ENCODE measurements around the gene TBX4. TPM values are rescaled to one million over a fixed set of nuclear protein-coding genes. Genes with fewer than 3 reads are reported as not detected.
"Not testable (repeated sequence)": the region's sequence is repeated elsewhere in the genome, so short reads cannot be mapped to it uniquely, and the experiment has no call there.

TBX4 gene
- total RNA-seq, 1 experiment from 2014 or later: not detected

DNA sequence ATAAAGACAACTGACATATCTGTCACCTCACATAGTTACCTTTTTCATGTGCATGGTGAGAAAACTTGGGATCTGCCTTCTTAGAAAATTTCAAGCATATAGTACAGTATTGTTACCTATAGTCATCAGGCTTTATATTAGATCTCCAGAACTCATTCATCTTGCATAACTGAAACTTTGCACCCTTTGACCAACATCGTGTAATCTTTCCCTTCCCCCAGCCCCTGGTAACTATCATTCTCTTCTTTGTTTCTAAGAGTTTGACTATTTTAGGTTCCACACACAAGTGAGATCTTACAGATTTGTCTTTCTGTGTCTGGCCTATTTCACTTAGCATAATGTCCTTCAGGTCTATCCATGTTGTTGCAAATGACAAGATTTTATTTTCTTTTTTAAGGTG lies 22.9 kb upstream of the TBX4 start:
- no peak for DNase-seq (ENCODE audit: low read depth)

DNA sequence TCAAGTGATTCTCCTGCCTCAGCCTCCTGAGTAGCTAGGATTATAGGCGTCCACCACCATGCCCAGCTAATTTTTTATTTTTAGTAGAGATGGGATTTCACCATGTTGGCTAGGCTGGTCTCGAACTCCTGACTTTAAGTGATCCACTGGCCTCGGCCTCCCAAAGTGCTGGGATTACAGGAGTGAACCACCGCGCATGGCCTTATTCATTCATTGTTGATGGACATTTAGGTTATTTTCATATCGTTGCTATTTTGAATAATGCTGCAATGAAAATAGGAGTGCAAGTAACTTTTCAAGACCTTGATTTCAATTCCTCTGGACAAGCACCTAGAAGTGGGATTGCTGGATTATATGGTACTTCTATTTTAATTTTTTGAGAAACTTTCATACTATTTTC lies 22.4 kb upstream of the TBX4 start:
- DNase-seq (ENCODE audit: low read depth): not testable (repeated sequence)

GRCh38 chr17:61431594-61432311 lies 20.5 kb upstream of the TBX4 start:
- peak; percentile 34 for DNase-seq (ENCODE audit: low read depth)

DNA sequence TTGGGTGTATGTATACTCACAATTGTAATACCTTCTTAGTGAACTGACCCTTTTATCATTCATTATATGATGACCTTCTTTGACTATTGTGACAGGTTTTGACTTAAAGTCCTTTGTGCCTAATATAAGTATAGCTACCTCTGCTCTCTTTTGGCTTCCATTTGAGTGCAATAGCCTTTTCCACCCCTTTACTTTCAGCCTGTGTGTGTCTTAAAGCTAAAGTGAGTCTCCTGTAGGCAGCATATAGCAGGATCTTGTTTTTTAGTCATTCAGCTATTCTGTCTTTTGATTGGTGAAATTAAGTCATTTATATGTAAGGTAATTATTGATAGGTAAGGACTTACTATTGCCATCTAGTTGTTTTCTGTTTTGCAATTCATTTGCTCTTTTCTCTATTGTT lies 15.9 kb upstream of the TBX4 start:
- DNase-seq (ENCODE audit: low read depth): no peak

DNA sequence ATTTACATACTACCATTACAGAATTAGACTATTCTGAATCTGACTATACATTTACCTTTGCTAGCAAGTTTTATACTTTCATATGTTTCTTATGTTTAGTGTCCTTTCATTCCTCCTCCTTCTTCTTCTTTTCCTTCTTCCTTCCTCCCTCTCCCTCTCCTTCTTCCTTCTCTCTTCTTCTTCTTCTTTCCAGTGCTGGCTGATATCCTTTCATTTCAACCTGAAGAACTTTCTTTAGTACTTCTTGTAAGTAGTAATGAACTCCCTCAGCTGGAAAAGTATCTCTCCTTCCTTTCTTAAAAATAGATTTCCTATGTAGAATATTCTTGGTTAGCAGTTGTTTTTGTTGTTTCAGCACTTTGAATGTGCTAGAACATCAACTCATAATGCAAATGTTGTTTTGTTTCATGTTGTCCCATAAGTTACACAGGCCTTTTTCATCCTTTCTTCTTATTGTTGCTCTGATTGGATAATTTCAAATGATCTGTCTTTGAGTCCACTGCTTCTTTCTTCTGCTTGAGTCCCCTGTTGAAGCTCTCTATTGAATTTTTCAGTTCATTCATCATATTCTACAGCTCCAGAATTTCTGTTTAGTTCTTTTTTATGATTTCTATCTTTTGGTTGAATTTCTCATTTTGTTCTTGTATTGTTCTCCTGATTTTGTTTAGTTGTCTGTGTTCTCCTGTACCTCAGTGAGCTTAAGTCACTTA lies 15.1 kb upstream of the TBX4 start:
- DNase-seq (ENCODE audit: low read depth): no peak

GRCh38 chr17:61440697-61441096 lies 11.5 kb upstream of the TBX4 start:
- DNase-seq (ENCODE audit: low read depth): no peak

DNA sequence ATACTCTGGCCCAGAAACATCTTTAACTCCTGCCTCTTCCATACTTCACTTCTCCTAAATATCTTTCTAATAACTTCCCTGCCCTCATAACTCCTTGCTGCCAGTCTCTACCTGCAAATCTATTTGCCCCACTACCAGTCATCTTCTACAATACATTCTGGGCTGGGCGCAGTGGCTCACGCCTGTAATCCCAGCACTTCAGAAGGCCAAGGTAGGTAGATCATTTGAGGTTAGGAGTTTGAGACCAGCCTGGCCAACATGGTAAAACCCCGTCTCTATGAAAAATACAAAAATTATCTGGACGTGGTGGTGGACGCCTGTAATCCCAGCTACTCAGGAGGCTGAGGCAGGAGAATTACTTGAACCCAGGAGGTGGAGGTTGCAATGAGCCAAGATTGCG lies 10.7 kb upstream of the TBX4 start:
- not testable (repeated sequence) for DNase-seq (ENCODE audit: low read depth)

GRCh38 chr17:61442136-61442775 lies 10.0 kb upstream of the TBX4 start:
- no peak for DNase-seq (ENCODE audit: low read depth)

DNA sequence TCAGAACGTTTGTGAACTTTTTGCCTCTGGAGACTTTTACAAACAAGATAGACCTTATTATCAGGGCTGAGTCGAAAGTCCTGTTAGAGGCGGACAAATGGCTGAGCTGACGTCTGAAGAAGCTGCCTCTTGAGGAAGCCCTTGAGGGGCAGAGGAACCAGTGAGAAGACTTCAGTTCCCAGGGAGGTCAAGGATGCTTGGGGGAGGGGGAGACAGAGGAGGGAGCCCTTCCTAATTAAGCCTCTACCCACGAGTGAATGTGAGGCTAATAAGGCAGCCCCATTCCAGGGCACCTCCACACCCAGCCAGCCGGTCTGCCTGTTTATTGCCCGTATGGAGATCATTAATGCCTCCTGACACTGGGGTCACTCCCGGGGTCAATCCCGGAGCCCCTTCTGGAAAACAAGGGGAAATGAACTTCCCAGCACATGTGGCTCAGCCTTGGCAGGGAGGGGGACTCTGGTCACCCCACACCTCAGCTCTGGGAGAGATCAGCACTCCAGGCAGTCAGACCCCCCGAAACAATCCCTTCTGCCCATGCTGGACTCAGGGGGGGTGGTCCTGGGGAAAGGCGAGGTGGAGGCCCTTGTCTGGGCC lies 9.2 kb upstream of the TBX4 start:
- no peak for DNase-seq (ENCODE audit: low read depth)

GRCh38 chr17:61443475-61443882 lies 8.7 kb upstream of the TBX4 start:
- DNase-seq (ENCODE audit: low read depth): no peak

- no peak for DNase-seq (ENCODE audit: low read depth)
These were observed 8.1 kb upstream of the TBX4 start for GRCh38 chr17:61444075-61444474.

GRCh38 chr17:61444831-61445230 lies 7.4 kb upstream of the TBX4 start:
- no peak for DNase-seq (ENCODE audit: low read depth)

- DNase-seq (ENCODE audit: low read depth): no peak
These were observed 4.9 kb upstream of the TBX4 start for GRCh38 chr17:61447358-61447757.

DNA sequence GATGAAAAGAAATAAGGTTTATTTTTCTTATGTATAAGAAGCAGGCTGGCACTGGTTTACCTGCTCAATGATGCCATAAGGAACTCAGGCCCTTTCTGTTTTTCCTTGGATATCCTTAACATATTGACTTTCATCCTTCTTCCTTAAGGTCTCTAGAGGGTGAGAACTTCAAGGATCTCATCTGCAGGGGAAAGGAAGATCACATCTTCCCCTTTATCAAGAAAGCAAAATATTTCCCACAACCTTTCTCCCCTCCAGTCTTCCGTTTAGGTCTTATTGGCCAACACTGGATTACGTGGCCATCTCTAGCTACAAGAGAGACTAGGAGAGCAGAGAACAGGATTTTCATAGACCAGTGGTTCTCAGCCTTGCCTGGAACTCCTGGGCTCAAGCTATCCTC lies 4.2 kb upstream of the TBX4 start:
- no peak for DNase-seq (ENCODE audit: low read depth)

GRCh38 chr17:61449140-61449539 lies 3.1 kb upstream of the TBX4 start:
- DNase-seq (ENCODE audit: low read depth): not testable (repeated sequence)

DNA sequence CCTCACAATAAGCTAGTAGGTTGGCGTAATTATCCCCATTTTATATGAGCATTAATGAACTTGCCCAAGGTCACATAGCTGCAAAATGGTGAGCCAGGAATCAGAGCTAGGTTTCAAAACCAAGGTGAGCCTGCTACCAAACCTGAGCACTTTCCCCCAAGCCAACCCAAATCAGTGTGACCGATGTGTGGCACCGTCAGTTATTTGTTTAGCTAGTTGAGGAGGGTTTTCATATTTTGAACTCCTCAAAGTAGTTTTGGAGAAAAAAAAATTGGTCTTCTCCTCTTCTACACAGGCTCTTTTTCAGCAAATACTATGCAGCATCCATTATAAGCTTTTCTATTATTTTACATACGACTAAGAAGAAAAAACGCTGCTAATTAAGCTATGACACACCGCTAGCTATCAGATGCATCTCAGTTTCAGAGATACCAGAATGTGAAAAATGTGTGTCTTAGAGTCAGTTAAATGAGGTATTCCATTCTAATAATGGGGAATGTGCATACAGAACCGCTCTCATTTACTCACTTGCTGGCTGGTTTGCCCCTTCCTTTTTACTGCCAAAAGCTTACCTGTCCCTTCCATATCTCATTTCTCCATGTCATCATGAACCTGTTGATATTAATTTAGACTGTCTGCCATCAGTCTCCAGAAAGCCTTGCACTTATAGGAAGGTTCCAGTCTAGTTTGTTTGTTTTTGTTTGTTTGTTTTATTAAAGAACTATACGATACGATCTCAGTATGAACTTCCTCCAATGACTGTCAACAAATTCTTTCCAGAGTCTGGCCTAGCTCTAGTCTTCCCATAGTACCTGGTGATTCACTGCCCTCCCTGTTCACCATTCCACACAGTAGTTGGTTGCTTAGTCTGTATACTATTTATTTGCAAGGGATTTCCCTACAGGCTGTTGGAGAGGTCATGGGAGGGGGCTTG lies 2.2 kb upstream of the TBX4 start:
- DNase-seq (ENCODE audit: low read depth): no peak

GRCh38 chr17:61450641-61451537 lies 1.3 kb upstream of the TBX4 start:
- no peak for DNase-seq (ENCODE audit: low read depth)

GRCh38 chr17:61451538-61452300 lies 503 bp upstream of the TBX4 start:
- no peak for DNase-seq (ENCODE audit: low read depth)

Measured in LHCN-M2 (cell line).